A673 (cell line): ENCODE measurements around the gene RBM12.

Experiments used
- EZH2 ChIP-seq: fragments of 200-600 bp; sonication (generic); IDR thresholded peaks from 2 replicates; pipeline ENCODE4 v1.6.1; 2017; ENCODE audit warnings: borderline replicate concordance, low read depth, mild to moderate bottlenecking, mixed read lengths, antibody characterized with exemption, low read length; ENCODE audit not compliant: poor library complexity, severe bottlenecking
- TF ChIP-seq, protein P1 (sequence below): fragments of 300-800, 200-600 bp; sonication (generic); conservative IDR thresholded peaks from 2 replicates; pipeline ENCODE4 v1.5.1; 2017; ENCODE audit warnings: low read depth, mild to moderate bottlenecking, antibody characterized with exemption, low read length, moderate library complexity, mixed read lengths

DNA sequence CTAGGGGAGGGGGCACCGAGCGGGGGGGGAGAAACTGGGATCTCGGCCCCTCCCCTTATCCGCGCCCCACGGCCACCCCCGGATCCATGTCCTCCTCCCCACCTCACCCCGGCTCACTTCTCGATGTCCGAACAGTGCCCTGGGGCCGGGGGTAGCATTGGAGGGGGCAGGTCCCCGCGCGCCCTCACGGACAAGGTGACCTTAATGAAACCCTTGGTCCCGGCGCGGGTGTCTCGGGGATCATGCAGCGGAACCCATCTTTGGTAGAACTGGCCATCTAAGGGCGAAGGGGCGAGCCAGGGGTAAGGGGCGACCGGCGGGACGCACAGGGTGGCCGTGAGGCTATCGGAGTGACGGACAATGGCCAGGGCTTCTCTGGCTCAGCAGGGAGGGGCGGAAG, 62.7 kb downstream of the RBM12 start:
- TF ChIP-seq, protein P1, sequence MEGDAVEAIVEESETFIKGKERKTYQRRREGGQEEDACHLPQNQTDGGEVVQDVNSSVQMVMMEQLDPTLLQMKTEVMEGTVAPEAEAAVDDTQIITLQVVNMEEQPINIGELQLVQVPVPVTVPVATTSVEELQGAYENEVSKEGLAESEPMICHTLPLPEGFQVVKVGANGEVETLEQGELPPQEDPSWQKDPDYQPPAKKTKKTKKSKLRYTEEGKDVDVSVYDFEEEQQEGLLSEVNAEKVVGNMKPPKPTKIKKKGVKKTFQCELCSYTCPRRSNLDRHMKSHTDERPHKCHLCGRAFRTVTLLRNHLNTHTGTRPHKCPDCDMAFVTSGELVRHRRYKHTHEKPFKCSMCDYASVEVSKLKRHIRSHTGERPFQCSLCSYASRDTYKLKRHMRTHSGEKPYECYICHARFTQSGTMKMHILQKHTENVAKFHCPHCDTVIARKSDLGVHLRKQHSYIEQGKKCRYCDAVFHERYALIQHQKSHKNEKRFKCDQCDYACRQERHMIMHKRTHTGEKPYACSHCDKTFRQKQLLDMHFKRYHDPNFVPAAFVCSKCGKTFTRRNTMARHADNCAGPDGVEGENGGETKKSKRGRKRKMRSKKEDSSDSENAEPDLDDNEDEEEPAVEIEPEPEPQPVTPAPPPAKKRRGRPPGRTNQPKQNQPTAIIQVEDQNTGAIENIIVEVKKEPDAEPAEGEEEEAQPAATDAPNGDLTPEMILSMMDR, result no peak
- TF ChIP-seq EZH2, result no peak
